CD4-positive, alpha-beta T cell treated with Interleukin-15 for 4 hours (primary cell): ENCODE data around the gene SURF6.
A peak's percentile ranks its signal among the peaks of the same experiment; 100 is the strongest.
"Not testable (repeated sequence)": the region's sequence is repeated elsewhere in the genome, so short reads cannot be mapped to it uniquely, and the experiment has no call there.

Source experiments
- DNase-seq: peaks from one replicate; pipeline ENCODE4 v3.0.0-alpha.2; 2020; ENCODE audit warnings: low spot score

The SURF6 gene

DNA sequence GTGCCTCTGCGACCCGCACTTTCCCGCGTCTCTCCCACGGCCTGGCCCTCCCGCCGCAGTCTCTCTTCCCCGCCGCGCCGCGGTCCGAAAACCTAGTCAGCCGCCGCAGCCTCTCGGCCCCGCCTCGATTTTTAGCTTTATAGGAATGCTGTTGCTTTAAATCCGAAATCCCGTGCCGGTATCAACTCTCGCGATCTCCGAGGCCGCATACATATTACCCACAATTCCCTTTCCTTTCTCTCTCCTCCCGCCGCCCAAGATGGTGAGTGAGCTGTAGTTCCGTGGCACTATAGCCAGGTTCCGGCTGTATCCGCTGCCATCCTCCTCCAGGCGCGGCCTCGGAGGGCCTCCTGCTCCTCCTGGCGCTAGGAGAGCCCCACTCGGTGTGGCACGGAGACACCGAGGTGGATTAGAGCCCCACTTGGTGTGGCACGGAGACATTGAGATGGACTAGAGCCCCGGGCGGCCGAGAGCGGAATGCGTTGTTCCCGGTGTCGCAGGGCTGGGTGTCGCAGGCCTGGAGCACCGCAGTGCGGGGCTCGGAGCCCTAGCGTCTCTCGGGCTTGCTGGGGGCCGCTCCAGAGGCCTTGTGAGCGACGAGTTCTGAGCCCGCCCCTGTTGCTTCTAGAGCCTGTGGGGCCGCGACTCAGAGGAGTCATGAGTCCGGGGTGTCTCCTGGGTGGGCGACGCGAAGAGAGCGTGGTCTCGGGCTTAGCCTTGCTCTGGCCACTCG, 12.2 kb upstream of the SURF6 start, which contains the start of the genes MED22 and RPL7A:
TSS of gene MED22 (minus strand) at position 147 of the 733 bp plus-strand sequence. CDS start 1,469 bp downstream, outside the sequence.
TSS of gene RPL7A (plus strand) at position 234 of the 733 bp plus-strand sequence. CDS start at position 260, 26 bp downstream.
- peak; percentile 94 for DNase-seq

DNA sequence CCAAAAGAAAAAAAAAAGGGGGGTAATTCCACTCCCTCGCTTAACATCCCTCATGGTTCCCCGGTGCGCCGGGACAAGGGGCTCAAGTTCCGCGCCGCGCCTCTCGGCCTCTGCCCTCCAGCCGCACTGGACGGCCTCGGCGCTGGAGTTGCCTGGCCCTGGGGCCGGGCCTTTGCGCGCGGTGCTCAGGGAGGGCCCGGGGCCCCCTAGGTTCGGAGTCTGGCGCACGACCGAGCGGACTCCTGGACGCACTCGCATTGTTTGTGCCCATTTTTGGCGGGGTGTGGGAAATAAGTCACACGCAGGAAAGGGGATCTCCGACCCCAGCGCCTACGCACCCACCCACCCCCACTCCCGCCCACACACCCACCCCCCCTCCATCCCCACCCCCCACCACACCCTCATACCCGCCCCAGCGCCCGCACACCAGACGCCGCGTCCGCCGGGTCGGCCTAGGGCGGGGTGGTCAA, 11.6 kb upstream of the SURF6 start:
- DNase-seq = peak; percentile 38

DNA sequence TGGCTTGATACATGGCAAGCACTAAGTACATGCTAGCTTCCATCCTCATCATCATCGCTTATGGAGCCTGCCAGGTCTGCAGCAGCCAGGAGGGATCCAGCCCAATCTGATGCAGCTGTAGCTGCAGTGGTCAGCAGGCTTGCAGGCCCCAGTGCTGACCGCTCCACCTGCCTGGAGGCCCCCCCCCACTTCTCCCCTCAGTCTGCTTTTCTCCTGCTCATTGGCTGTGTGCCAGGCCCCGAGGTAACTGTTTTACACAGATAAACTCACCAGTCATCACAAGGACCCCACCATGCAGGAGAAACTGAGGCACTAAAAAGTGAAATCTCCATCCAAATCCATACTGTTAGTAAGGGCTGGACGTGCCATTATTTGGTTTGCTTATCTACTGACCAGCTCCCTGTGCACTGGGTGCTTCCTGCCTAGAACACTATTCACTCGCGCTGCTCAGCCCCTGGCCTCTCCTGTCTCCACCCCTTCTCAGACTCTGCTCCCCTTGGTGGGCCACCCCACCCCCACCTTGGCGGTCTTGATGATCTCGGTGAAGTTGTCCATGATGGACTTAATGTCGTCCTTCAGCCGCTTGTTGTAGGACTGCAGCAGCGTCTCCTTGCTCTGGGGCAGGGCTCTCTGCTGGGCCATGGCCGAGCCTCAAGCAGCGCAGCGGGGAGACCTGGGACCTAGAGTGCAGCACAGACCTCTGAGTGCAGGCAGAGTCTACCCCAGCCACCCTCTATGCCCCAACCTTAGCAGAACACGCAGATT, 10.2 kb upstream of the SURF6 start:
- DNase-seq = no peak

DNA sequence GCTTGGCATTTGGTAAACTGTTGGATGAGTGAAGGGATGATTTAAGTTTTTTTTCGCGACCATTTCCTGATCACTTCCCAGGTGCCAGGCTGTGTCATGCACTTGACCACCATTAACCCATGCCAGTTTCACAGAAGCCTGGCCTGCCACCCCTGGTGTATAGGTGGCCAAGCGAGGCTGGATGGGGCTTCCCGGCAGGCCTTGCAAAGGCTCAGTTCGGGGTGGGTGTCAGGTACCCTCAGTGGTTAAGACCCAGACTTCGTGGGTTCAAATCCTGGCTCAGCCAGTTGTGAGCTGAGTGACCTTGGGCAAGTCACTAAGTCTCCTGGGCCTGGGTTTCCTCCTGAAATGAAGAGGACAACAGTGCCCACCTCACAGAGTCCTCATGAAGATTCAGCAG, 9.6 kb upstream of the SURF6 start:
- no peak for DNase-seq

DNA sequence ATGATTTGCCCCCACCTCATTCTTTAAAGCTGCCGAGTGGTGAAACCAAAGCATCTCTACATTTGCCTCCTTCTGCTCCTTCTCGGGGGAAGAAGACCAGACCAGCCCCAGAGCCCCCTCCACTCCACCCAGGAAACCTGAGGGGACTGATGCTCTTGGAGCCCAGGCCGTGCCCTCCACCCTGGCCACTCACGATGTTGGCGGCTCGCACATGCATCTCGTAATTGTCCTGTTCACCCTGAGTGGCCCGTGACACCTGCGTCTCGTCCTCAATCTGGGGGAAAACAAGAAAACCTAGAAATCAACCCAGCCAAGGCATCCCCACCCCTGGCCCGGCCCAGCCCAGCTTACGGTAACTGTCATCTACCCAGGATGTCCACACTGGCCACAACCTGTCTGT, 9.0 kb upstream of the SURF6 start:
- DNase-seq = no peak

DNA sequence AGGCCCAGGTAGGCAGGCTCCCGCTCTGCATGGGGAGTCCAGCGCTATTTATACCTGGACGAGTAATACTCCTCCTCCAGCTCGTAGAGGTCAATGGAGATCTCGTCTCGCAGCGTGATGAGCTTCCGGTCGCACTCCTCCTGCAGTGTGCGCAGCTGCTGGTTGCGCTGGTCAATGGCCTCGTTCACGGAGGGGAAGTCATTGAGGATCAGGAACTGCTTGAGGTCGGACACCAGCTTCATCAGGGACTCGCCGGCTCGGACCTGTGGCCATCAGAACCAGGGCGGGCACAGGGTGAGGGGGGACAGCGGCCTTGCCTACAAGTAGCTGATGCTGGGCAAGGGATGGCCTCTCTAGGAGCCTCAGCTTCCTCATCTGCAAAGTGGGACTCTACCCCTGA, 8.1 kb upstream of the SURF6 start:
- no peak for DNase-seq

DNA sequence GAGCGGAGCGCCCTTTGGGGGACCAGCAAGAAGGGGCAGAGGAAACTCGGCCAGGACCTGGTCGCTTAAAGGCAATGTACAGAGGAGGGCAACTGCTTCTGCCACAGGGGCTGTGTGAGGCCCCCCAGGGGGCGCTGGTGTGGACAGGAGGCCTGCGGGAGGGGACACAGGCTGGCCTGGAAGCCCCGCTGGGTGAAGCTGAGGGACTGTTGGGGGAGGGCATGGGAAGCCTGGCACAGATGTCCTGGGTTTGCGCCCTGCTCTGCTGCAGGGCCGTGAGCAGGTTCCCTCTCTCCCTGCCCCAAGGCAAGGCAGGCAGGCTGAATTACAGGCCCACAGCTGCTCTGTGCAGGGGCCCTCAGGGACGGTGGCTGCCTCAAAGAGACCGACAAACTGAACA, 6.6 kb upstream of the SURF6 start:
- no peak for DNase-seq

DNA sequence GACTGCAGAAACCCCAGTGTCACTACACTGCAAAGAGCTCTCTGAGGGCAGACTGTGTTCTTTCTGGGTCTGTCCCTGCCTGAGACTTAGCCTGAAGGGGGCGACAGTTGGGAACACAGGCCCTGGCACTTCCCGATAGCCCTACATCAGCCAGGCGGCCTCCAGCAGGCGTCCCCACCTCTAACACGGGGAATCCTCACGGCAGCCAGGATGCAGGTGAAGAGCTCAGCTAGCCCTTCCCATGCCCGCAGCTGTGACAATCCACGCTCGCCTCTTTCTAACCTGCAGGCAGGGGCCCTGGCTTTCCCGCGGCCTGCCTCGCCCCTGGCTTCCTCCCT, 6.0 kb upstream of the SURF6 start:
- DNase-seq = no peak

DNA sequence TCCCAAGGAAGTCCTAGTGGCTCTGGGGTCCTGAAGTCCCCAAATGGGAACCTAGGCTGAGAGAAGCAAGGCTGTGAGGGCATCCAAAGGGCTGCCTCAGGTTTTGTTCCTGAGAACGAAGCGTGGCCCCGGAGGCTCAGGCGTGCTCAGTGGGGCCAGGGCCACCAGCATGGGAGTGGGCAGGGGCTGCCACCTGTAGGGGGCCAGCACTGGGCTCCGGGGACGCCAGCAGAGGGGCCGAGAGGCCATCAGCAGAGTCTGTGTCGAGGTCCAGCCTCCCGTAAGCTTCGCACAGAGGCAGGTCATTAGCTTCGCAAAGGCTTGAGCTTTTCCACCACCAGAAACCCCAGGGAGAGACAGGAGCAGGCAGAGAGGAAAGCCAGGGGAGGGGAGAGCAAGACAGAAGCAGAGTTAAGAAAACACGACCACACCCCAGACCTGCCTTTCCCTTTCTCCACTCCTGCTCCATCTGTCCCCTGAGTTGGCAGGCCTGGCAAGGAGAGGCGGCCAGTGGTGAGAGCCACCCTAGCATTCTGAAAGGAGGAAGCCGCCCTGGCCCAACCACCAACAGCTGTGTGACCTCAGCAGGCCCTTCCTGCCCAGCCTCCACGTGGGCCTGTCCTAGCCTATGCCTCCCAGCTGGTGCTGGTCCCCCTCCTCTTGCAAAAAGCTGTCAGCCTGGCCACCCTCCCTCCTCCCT, 5.5 kb upstream of the SURF6 start:
- no peak for DNase-seq

DNA sequence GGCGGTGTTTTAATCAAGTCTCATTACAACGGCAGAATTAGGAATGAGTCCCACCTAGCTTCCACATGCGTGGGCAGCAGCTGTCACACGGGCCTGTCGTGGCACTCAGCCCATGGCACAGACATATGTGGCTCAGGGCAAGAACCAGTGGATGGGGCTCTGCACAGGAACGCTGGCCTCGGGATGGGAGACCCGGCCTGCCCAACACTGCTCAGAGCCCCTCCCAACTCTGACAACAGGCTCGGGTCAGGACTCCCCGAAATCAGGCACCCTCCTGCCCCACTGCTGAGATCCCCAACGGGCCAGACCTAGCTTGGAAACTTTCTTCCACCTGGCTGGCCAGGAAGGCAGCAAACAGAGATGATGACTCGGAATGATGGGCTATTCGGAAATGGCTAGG, 4.9 kb upstream of the SURF6 start:
- DNase-seq = no peak

DNA sequence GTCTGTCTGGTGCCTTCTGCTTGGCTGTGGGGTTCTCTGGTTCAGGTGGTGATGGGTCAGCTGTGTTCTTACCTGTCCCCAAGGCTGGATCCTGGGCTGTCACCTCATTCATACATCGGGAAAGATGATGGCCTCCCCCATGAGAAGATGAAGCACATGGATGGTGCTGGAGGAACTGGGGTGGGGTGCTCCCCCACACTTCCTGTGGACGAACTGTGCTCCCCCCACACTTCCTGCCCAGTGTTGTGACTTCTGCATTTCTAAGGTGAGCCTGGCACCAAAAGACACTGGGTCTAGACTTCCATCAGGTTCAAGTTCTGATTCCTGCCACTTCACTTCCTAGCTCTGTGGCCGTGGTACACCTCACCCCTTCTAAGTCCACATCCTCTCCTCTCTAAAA, 4.3 kb upstream of the SURF6 start:
- no peak for DNase-seq

DNA sequence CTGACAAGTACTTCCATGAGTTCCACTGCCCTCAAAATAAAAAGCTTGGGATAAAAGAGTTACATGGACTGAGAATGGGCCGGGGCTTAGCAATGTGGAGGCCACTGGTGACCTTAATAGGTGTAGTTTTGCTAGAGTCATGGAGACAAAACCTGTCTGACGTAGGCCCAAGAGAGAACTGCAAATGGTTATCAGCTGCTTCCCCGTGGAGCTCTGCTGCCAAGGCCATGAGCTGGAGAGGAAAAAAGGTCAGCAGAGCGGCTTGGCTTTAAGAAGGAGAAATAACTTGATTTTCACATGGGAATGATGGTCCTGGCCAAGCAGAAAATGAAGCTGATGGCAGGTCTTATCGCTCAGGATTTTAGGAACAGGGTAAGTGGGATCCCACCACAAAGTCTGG, 3.7 kb upstream of the SURF6 start:
- DNase-seq = no peak

DNA sequence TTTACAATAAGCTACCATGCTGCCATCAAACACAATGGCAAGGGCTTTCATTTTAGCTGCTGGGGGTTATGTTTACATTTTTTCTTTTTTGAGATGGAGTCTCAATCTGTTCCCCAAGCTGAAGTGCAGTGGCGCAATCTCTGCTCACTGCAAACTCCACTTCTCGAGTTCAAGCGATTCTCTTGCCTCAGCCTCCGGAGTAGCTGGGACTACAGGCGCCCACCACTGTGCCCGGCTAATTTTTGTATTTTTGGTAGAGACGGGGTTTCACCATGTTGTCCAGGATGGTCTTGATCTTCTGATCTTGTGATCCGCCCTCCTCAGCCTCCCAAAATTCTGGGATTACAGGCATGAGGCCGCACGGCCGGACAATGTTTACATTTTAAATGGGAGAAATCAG, 1.1 kb downstream of the SURF6 start:
- not testable (repeated sequence) for DNase-seq

DNA sequence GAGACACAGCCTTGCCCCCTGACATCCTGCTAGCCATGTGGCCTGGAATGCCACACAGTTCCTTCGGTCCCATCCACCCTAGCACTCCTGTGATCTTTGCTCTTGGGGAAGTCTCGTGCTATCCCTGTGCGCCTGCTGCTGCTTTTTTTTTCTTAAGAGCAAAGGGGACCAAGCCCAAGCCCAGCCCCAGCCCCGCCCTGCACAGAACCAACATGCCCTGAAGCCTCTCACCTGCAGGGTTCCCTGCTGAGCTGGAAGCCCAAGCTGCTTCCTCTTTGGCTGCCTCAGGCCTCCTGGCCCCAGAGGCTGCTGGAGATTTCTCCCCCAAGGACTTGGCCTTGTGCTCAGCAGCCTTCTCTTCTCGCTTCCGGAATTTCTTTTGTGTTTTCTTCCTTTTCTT, 1.8 kb downstream of the SURF6 start:
- DNase-seq = no peak

DNA sequence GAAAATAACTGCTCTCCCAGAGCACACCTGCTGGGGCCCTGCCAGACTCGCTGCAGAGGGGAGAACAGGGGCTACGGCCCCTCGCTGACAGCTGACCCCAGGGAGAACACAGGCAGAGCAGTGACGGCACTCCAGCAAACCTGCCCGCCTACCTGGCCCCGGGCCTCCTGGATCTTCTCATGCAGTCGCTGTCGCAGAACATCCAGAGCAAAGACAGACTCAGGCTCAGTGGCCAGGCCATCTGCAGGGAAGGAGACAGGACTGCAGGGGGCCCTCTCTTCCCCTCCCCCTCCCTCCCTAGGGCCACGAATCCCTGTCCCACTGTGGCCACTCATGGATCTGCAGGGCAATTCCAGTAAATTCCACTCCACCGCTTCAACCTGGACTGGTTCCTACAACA, 2.4 kb downstream of the SURF6 start:
- DNase-seq = no peak

DNA sequence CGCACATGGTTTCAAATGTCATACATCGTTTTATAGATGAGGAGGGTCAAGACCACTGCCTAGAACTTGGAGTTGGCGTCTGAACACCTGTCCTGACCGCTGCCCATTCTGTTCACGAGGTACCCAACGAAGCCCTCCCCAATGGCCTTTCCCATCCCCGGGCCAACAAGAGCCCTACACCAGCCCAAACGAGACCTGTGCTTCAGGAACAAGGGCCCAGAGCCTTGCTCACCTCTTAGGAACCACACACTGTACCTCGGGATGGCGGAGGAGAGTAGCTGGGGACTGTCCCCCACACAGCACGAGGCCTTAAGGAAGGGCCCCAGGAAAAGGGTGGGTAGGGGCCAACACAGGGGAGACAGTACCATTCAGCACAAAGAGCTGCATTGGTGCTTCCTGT, 3.0 kb downstream of the SURF6 start:
- no peak for DNase-seq

DNA sequence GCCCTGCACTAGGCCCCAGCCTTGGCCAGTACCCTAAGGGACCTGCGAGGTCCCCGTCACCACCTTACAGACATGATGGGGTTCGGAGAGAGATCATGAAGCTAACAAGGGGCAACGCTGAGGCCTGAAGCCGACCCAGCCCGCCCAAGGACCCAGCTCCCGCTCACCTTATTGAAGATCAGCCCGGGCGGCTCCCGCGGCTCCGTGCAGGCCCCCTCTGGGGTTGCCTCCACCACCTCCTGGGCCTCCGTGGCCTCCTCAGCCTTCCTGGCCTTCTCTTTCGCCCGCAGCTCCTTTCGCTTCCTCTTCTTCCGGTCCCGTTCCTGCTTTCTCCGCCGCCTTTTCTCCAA, 3.6 kb downstream of the SURF6 start:
- DNase-seq = no peak

DNA sequence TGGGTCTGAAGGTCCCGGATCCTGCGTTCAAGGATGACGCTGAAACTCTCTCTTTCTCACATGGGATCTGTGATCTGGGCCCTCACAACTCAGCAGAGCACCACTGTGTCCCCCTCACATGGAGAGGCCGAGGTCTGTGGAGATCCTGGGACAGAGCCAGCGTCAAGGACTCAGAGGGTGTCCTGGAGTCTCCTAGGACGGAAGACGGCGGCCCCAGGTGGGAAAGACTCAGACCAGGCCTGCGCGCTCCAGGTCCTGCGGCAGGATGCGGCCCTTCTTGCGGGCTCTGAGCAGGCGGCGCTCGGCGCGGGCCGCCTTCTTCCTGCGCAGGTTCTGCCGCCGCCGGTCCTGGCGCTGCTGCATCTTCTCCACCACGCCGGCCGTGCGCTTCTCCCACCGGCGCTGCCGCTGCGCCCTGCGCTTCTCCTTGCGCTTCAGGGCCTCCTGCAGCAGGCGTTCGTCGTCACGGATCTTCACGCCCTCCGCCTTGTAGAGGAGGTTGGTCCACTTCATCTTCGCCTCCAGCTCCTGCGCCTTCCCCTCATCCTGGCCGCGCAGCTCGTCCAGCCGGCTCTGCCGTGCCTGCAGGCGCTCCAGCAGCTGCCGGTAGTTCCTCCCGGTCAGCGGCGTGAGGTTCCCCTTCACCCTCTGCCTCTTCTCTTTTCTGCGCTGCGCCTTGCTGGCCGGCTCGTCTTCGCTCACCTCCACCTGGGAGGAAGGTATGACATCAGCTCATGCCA, 4.2 kb downstream of the SURF6 start:
- DNase-seq = no peak

DNA sequence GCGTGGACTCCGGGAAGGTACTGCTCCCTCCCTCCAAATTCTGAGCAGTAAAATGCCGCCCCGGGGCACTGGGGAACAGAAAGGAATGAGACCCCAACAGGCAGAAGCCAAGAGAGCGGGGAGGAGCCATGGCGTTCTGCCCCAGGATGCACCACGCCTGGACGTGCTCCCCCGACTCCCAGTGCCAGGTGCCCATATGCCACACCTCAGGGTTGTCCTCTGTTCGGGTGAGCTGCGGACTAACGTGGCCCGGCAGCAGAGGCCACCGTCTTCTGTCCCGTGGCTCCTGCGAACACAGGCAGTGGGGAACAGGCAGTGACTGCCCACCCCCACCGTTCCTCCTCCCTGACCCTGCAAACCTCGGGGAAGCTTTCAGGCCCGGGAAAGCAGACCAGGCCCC, 4.8 kb downstream of the SURF6 start:
- no peak for DNase-seq

DNA sequence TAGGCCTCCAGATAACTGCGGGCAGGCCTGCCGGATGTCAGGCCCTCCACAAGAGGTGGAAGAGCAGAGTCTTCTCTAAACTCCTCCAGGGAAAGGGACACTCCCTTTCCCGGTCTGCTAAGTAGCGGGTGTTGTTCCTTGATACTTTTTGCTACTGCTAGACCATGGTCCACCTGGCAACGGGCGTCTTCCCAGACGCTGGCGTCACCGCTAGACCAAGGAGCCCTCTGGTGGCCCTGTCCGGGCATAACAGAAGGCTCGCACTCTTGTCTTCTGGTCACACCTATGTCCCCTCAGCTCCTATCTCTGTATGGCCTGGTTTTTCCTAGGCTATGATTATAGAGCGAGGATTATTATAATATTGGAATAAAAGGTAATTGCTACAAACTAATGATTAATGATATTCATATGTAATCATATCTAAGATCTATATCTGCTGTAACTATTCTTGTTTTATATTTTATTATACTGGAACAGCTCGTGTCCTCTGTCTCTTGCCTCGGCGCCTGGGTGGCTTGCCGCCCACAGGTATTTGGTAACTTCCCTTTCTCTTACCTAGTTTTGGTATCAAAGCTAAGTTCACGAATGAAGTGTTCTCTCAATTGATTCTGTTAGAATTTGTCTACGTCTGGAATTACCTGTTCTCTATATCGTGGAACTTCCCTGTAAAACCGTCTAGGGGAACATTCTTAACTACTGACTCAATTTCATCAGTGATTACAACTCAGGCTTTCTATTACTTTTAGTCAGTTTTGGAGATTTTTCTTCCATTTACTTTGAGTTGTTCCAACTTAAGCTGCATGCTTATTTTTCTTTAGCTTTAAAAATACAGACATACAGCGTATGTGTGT, 6.5 kb downstream of the SURF6 start:
- not testable (repeated sequence) for DNase-seq

DNA sequence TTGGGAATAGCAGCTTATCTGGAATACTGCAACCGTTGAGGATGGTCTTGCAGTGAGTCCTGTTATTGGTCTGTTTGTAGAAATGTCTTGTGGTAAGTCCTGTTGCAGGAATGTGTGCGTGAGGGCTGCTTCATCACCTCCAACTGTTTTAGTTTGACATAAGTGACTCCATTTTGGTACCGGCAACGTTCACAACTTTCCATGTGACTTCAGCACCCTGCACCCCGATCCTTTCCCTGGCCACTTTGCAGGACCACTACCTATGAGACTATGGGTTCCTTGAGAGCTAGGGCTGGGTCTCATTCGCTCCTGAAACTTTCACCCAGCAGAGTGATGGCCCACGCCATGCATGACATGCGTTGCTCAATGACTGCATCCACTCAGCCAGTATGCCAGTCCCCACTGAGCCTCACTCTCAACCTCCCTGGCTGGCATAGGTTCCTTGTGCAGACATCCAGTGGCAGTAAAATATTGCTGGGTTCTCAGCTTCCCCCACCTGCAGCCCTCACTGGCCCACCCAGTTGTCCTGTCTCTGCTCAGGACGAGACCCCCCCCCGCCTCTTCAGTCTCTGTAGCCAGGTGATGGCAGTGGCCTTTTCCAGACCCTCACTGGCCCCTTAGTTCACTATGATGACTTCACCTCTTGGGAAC, 8.0 kb downstream of the SURF6 start:
- no peak for DNase-seq
